Chondrocyte (in vitro differentiated cells): ENCODE results near the gene FAM107A. TPM values are rescaled to one million over a fixed set of nuclear protein-coding genes. Genes with fewer than 3 reads are reported as not detected.

Experiments
- DNase-seq: peaks from one replicate; pipeline ENCODE4 v3.0.0; 2021; ENCODE audit warnings: mixed read lengths, low spot score
- H3K27ac Mint-ChIP-seq: one replicate; pipeline ENCODE4 v1.8.0; 2021; ENCODE audit warnings: mild to moderate bottlenecking, moderate library complexity, mixed read lengths; ENCODE audit not compliant: unreplicated experiment
- H3K27me3 Mint-ChIP-seq: 2 replicates; pipeline ENCODE4 v1.8.0; 2021; ENCODE audit warnings: low read depth, mixed read lengths
- H3K36me3 Mint-ChIP-seq: 2 replicates; pipeline ENCODE4 v1.8.0; 2021; ENCODE audit warnings: low read depth, mixed read lengths
- H3K4me1 Mint-ChIP-seq: 2 replicates; pipeline ENCODE4 v1.8.0; 2021; ENCODE audit warnings: low read depth, mild to moderate bottlenecking, mixed read lengths
- H3K4me3 Mint-ChIP-seq: one replicate; pipeline ENCODE4 v1.8.0; 2021; ENCODE audit warnings: mild to moderate bottlenecking, moderate library complexity, mixed read lengths; ENCODE audit not compliant: unreplicated experiment
- H3K9me3 Mint-ChIP-seq: 2 replicates; pipeline ENCODE4 v1.8.0; 2021; ENCODE audit warnings: low read depth, mixed read lengths
- CTCF ChIP-seq: fragments of 200-600 bp; sonication (generic); IDR thresholded peaks from 2 replicates; pipeline ENCODE4 v1.5.0; 2021; ENCODE audit warnings: antibody characterized with exemption, mild to moderate bottlenecking, moderate library complexity
- total RNA-seq: library from RNA; stranded (reverse); gene quantifications from 3 replicates; pipeline ENCODE4 v1.2.1, GENCODE V29; 2021

Gene FAM107A
- total RNA-seq, 1 donor from 2014 or later = not detected

- Mint-ChIP-seq H3K9me3 (peaks cover 4% of the 10 kb centered on the region), H3K27me3 (no peaks in the 10 kb centered on the region), H3K4me3 (no peak overlapping the region), H3K4me1 (peaks cover 15% of the 10 kb centered on the region), H3K27ac (no peak overlapping the region), H3K36me3 (no peaks in the 10 kb centered on the region)
- no peak for DNase-seq
- TF ChIP-seq CTCF = no peak
Observed at GRCh38 chr3:58557491-58557890, 19.7 kb downstream of the FAM107A start.

GRCh38 chr3:58556761-58557221 is 20.4 kb downstream of the FAM107A start:
- Mint-ChIP-seq H3K4me3 (no peak overlapping the region), H3K9me3 (peaks cover 9% of the 10 kb centered on the region), H3K36me3 (peaks cover 4% of the 10 kb centered on the region), H3K27ac (no peak overlapping the region), H3K4me1 (peaks cover 12% of the 10 kb centered on the region), H3K27me3 (no peaks in the 10 kb centered on the region)
- DNase-seq = peak; percentile 37
- TF ChIP-seq CTCF = no peak

- H3K27ac Mint-ChIP-seq = no peak overlapping the region
- no peaks in the 10 kb centered on the region for H3K27me3 Mint-ChIP-seq
Observed at GRCh38 chr3:58556001-58556400, 21.2 kb downstream of the FAM107A start.

GRCh38 chr3:58555203-58555602 is 22.0 kb downstream of the FAM107A start:
- DNase-seq = no peak
- no peak for TF ChIP-seq CTCF
- Mint-ChIP-seq H3K27me3 (no peaks in the 10 kb centered on the region), H3K4me3 (no peak overlapping the region), H3K9me3 (peaks cover 14% of the 10 kb centered on the region), H3K4me1 (no peaks in the 10 kb centered on the region), H3K27ac (no peak overlapping the region), H3K36me3 (peaks cover 4% of the 10 kb centered on the region)

More at GRCh38 chr3:58556001-58556400, 21.2 kb downstream of the FAM107A start:
- no peak for TF ChIP-seq CTCF
- Mint-ChIP-seq H3K36me3 (peaks cover 4% of the 10 kb centered on the region), H3K4me3 (no peak overlapping the region), H3K4me1 (peaks cover 5% of the 10 kb centered on the region), H3K9me3 (peaks cover 14% of the 10 kb centered on the region)
- DNase-seq = no peak

GRCh38 chr3:58553003-58553402 is 24.2 kb downstream of the FAM107A start:
- H3K9me3 Mint-ChIP-seq = peaks cover 14% of the 10 kb centered on the region
- H3K36me3 Mint-ChIP-seq = peaks cover 4% of the 10 kb centered on the region
- H3K27me3 Mint-ChIP-seq = no peaks in the 10 kb centered on the region
- no peak for DNase-seq
- no peak overlapping the region for H3K4me3 Mint-ChIP-seq
- no peaks in the 10 kb centered on the region for H3K4me1 Mint-ChIP-seq
- no peak for TF ChIP-seq CTCF
- no peak overlapping the region for H3K27ac Mint-ChIP-seq
